GM12872 (cell line): Measurements from ENCODE around the gene KCNAB1.

Experiments used
- CTCF ChIP-seq: IDR thresholded peaks from 3 replicates; pipeline ENCODE4 v1.5.1; 2011; ENCODE audit warnings: low read depth, mild to moderate bottlenecking, low read length, moderate library complexity; ENCODE audit not compliant: insufficient read depth

KCNAB1 gene

GRCh38 chr3:156311431-156311830, 191.1 kb downstream of the KCNAB1 start:
- no peak for TF ChIP-seq CTCF

GRCh38 chr3:156311930-156312329, 191.6 kb downstream of the KCNAB1 start:
- no peak for TF ChIP-seq CTCF

DNA sequence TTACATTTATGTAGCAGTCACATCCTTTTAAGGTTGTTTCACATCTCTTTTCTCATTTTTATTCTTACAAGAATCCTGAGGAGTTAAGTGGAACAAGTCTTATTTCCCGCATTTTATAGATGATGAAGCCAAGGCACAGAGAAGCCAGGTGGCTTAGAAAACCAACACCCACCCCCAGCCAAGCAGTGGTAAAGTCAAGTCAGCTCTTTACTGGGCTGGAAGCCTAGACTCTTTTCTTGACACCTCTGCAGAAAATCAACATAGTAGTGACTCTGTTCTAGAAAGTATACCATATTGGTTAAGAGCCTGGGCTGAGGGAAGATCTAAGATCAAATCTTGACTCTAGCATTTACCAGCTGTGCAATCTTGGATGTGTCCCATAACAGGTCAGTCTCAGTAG, 195.7 kb downstream of the KCNAB1 start:
- TF ChIP-seq CTCF, result no peak

- no peak for TF ChIP-seq CTCF
Measured at GRCh38 chr3:156317462-156318074, 197.2 kb downstream of the KCNAB1 start.

GRCh38 chr3:156321945-156322344, 201.6 kb downstream of the KCNAB1 start:
- TF ChIP-seq CTCF, result no peak

- no peak for TF ChIP-seq CTCF
Measured at GRCh38 chr3:156323466-156323865, 203.1 kb downstream of the KCNAB1 start.

GRCh38 chr3:156330415-156330814, 210.0 kb downstream of the KCNAB1 start:
- TF ChIP-seq CTCF, result no peak
